Cardiac fibroblast (primary cell): ENCODE measurements around the gene PTPRN2.
"Not testable (repeated sequence)": the region's sequence is repeated elsewhere in the genome, so short reads cannot be mapped to it uniquely, and the experiment has no call there.

Experiments used
- DNase-seq, 2 donors: peaks; one replicate each; pipeline versions ENCODE4 v3.0.0 to v3.0.0-alpha.2; 2010; ENCODE audit warnings: low read depth in 2 of 2
- H3K4me3 ChIP-seq, 2 donors: replicated peaks in 1 of 2; 1 replicate in 1 of 2; 2 replicates in 1 of 2; pipeline ENCODE4 v1.5.1; 2011; ENCODE audit warnings: low read depth in 2 of 2, low read length in 2 of 2, mild to moderate bottlenecking in 2 of 2, moderate library complexity in 1 of 2
- TF ChIP-seq, protein P1 (sequence below): IDR thresholded peaks from one replicate; pipeline ENCODE4 v1.5.1; 2011; ENCODE audit warnings: low read depth, mild to moderate bottlenecking, low read length, inconsistent platforms

The PTPRN2 gene

DNA sequence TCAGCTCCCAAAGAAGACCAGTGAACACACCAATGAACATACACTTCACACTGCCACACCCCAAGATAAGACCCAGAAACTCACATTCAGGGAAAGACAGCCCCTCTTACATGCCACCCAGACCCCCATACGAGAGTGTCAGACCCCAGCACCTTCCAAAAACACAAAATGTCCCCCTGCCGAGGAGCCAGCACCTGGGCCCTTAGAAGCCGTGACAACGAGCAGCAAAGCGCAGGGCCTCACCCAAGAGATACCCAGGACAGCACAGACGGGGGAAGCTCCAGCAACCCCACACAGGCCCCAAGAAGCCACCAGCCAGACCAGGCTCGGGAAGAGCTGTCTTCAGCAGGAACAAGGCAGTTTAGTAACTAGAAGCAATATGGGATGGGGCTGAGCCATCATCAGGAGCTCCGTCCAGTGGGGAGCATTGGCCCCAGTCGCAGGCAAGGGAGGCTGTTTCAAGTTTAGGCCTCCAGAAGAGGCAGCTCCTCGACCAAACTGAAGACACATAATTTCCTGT is 243.6 kb downstream of the PTPRN2 start:
- H3K4me3 ChIP-seq = no peak overlapping the region
- TF ChIP-seq, protein P1, sequence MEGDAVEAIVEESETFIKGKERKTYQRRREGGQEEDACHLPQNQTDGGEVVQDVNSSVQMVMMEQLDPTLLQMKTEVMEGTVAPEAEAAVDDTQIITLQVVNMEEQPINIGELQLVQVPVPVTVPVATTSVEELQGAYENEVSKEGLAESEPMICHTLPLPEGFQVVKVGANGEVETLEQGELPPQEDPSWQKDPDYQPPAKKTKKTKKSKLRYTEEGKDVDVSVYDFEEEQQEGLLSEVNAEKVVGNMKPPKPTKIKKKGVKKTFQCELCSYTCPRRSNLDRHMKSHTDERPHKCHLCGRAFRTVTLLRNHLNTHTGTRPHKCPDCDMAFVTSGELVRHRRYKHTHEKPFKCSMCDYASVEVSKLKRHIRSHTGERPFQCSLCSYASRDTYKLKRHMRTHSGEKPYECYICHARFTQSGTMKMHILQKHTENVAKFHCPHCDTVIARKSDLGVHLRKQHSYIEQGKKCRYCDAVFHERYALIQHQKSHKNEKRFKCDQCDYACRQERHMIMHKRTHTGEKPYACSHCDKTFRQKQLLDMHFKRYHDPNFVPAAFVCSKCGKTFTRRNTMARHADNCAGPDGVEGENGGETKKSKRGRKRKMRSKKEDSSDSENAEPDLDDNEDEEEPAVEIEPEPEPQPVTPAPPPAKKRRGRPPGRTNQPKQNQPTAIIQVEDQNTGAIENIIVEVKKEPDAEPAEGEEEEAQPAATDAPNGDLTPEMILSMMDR = no peak
- no peak for DNase-seq

DNA sequence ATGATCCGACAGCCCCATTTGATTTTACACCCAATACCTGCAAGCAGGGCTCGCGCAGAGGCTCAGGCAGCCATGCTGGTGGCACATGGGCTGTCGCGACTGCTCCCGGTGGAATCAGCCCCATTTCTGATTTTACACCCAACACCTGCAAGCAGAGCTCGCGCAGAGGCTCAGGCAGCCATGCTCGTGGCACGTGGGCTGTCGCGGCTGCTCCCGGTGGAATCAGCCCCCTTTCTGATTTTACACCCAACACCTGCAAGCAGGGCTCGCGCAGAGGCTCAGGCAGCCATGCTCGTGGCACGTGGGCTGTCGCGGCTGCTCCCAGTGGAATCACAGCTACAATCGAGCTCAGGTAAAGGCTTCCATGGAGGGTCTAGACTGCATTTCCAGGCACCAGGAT is 244.1 kb downstream of the PTPRN2 start:
- H3K4me3 ChIP-seq = no peak overlapping the region
- TF ChIP-seq, protein P1 = no peak
- DNase-seq = no peak

DNA sequence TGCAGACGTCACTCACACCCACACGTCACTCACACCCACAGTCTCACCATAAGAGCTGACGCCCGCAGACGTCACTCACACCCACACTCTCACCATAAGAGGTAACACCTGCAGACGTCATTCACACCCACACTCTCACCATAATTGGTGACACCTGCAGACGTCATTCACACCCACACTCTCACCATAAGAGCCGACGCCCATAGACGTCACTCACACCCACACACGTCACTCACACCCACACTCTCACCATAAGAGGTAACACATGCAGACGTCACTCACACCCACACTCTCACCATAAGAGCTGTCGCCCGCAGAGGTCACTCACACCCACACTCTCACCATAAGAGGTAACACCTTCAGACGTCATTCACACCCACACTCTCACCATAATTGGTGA is 246.5 kb downstream of the PTPRN2 start:
- H3K4me3 ChIP-seq, DNase-seq: not testable (repeated sequence)

DNA sequence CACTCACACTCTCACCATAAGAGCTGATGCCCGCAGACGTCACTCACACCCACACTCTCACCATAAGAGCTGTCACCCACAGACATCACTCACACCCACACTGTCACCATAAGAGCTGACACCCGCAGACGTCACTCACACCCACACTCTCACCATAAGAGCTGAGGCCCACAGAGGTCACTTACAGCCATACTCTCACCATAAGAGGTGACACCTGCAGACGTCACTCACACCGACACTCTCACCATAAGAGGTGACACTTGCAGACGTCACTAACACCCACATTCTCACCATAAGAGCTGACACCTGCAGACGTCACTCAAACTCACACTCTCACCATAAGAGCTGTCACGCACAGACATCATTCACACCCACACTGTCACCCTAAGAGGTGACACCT is 250.7 kb downstream of the PTPRN2 start:
- H3K4me3 ChIP-seq, DNase-seq: not testable (repeated sequence)

DNA sequence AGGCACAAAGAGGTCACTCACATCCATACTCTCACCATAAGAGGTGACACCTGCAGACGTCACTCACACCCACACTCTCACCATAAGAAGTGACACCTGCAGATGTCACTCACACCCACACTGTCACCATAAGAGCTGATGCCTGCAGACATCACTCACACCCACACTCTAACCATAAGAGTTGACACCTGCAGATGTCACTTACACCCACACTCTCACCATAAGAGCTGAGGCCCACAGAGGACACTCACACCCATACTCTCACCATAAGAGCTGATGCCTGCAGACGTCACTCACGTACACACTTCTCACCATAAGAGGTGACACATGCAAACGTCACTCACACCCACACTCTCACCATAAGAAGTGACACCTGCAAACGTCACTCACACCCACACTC is 255.1 kb downstream of the PTPRN2 start:
- not testable (repeated sequence) for H3K4me3 ChIP-seq, DNase-seq

DNA sequence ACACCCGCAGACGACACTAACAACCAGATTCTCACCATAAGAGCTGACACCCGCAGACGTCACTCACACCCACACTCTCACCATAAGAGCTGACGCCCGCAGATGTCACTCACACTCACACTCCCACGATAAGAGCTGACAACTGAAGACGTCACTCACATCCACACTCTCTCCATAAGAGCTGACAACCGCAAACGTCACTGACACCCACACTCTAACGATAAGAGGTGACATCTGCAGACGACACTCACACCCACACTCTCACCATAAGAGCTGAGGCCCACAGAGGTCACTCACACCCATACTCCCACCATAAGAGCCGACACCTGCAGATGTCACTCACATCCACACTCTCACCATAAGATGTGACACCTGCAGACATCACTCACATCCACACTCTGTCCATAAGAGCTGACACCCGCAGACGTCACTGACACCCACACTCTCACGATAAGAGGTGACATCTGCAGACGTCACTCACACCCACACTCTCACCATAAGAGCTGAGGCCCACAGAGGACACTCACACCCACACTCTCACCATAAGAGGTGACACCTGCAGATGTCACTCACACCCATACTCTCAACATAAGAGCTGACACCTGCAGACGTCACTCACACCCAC is 255.7 kb downstream of the PTPRN2 start:
- H3K4me3 ChIP-seq, DNase-seq: not testable (repeated sequence)

DNA sequence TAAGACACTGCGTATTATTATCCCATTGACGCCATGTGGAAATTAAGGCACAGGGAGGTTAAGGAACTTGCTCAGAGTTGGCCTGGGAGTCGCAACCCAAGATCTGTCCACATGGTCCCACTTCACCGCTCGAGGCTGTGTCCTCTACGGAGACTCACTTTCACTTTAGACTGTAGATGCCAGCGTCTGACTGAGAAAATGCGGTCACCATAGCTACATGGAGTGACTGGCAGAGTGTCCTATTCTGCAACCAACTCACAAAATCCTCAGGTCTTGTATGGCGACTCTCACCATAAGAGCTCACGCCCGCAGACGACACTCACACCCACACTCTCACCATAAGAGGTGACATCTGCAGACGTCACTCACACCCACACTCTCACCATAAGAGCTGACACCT is 257.9 kb downstream of the PTPRN2 start:
- TF ChIP-seq, protein P1 = no peak
- no peak overlapping the region for H3K4me3 ChIP-seq
- no peak for DNase-seq

DNA sequence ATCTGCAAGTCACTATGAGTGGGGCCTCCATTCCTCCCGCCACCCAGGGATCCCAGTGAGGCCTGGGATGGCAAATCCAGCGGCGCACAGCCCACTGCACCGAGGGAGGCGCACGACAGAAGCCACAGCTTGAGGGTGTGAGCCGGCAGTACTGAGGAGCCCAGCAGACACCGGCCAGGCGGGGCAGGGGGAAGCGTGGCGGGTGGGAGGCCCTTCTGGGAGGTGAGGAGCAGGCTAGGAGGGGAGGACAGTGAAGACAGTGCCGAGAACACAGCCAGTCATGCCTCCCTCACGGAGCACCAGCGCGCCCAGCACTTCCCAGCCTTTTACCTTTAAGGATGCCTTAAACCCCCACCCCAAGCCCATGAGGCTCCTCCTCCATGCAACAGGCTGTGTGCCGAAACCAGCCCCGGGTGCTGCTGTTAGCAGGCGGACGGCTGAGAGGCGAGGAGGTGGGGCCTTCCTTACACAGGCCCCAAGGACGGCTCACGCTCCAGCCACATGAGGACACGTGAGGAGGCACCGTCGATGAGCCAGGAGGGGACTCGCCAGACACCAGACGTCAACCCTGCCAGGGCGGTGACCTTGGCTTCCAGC is 258.5 kb downstream of the PTPRN2 start:
- TF ChIP-seq, protein P1 = no peak
- H3K4me3 ChIP-seq = no peak overlapping the region
- no peak for DNase-seq

DNA sequence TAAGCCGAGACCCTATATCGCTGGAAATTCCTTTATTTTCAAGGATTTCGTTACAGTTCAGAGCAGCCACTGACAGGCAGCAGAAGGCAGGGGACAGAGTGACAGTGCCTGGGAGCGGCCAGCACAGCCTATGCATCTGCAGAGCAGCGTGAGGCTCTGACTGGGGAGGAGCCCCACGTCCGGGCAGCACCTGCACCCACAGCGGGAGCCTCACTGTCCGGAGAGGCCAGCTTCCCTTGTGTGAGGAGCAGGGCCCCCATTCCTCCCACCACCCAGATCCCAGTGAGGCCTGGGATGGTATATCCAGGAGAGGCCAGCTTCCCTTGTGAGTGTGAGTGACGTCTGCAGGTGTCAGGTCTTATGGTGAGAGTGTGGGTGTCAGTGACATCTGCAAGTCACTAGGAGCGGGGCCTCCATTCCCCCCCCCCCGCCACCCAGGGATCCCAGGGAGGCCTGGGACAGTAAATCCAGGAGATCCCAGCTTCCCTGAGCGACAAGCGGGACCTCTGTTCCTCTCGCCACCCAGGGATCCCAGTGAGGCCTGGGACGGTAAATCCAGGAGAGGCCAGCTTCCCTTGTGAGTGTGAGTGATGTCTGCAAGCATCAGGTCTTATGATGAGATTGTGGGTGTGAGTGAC is 259.1 kb downstream of the PTPRN2 start:
- DNase-seq = no peak
- TF ChIP-seq, protein P1 = no peak
- no peak overlapping the region for H3K4me3 ChIP-seq
